SH-SY5Y (cell line): ENCODE results near the gene OLFM3.

Source experiments
- GATA2 ChIP-seq: IDR thresholded peaks from 2 replicates; pipeline ENCODE4 v1.6.1; 2011; ENCODE audit warnings: mild to moderate bottlenecking, low read depth, low read length
- GATA3 ChIP-seq: IDR thresholded peaks from 2 replicates; pipeline ENCODE4 v1.6.1; 2011; ENCODE audit warnings: low read depth, mild to moderate bottlenecking, low read length, moderate library complexity

DNA sequence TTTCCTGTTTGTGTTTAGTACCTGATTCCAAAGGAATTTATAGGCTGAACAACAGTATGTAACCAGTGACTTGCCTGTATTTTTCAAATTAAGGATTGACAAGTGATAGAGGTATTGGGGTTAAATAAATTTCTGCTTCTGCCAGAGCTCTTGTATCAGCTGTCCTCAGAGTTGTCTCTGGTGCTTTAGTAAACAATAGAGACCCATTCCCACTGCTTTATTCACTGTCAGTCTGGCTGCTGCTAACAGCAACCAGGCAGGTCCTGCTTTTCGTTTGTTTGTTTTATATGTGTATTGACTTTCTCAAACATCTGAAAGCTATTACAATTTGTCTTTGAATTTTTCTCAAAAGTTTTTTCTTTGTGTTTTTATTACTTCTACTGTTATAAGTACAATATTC is 76.1 kb downstream of the OLFM3 start:
- TF ChIP-seq GATA2 (no peak), GATA3 (no peak)
